Loucy (cell line): ENCODE results near the gene MYBPC2.

Experiments
- H2AFZ ChIP-seq: fragments of 200-600 bp; sonication (generic); 2 replicates; pipeline ENCODE4 v1.6.0; 2016; ENCODE audit warnings: antibody characterized with exemption, mild to moderate bottlenecking, low read length, moderate library complexity
- H3F3A ChIP-seq: fragments of 200-600 bp; 2 replicates; pipeline ENCODE4 v1.6.0; 2016; ENCODE audit warnings: antibody characterized with exemption, low read depth, mild to moderate bottlenecking
- H3K27me3 ChIP-seq: fragments of 200-600 bp; sonication (generic); 2 replicates; pipeline ENCODE4 v1.6.1; 2014; ENCODE audit warnings: low read length, mild to moderate bottlenecking; ENCODE audit not compliant: insufficient read depth, poor library complexity, severe bottlenecking
- H3K36me3 ChIP-seq: fragments of 200-600 bp; sonication (generic); 2 replicates; pipeline ENCODE4 v1.6.1; 2016; ENCODE audit warnings: low read length; ENCODE audit not compliant: insufficient read depth
- H3K4me1 ChIP-seq: fragments of 200-600 bp; sonication (generic); 2 replicates; pipeline ENCODE4 v1.5.1; 2014; ENCODE audit warnings: low read length, mild to moderate bottlenecking; ENCODE audit not compliant: insufficient read depth, poor library complexity, severe bottlenecking
- H3K4me2 ChIP-seq: fragments of 200-600 bp; sonication (generic); 2 replicates; pipeline ENCODE4 v1.6.0; 2014; ENCODE audit warnings: antibody characterized with exemption, low read length, low read depth, mild to moderate bottlenecking; ENCODE audit not compliant: poor library complexity, severe bottlenecking
- H3K4me3 ChIP-seq: fragments of 200-600 bp; sonication (generic); 2 replicates; pipeline ENCODE4 v1.5.1; 2014; ENCODE audit warnings: low read length, mild to moderate bottlenecking, mixed read lengths; ENCODE audit not compliant: poor library complexity, severe bottlenecking
- H3K79me2 ChIP-seq: fragments of 200-600 bp; sonication (generic); 2 replicates; pipeline ENCODE4 v1.6.1; 2014; ENCODE audit warnings: low read length; ENCODE audit not compliant: insufficient read depth
- H3K9ac ChIP-seq: fragments of 200-600 bp; sonication (generic); 2 replicates; pipeline ENCODE4 v1.6.0; 2014; ENCODE audit warnings: mild to moderate bottlenecking, low read depth, low read length, moderate library complexity; ENCODE audit not compliant: poor library complexity, severe bottlenecking
- H3K9me2 ChIP-seq: fragments of 200-600 bp; sonication (generic); replicated peaks from 2 replicates; pipeline ENCODE4 v1.6.1; 2016; ENCODE audit warnings: low read depth, low read length, mixed read lengths
- H3K9me3 ChIP-seq: fragments of 200-600 bp; sonication (generic); 2 replicates; pipeline ENCODE4 v1.6.1; 2014; ENCODE audit warnings: mild to moderate bottlenecking, antibody characterized with exemption, low read length, low read depth; ENCODE audit not compliant: insufficient read depth
- H4K20me1 ChIP-seq: fragments of 200-600 bp; sonication (generic); 2 replicates; pipeline ENCODE4 v1.6.0; 2014; ENCODE audit warnings: antibody characterized with exemption, low read length, mild to moderate bottlenecking; ENCODE audit not compliant: insufficient read depth, poor library complexity, severe bottlenecking
- CTCF ChIP-seq: fragments of 200-600 bp; sonication (generic); conservative IDR thresholded peaks from 2 replicates; pipeline ENCODE4 v1.5.1; 2014; ENCODE audit warnings: mild to moderate bottlenecking, antibody characterized with exemption, low read length
- EZH2phosphoT487 ChIP-seq: fragments of 200-600 bp; IDR thresholded peaks from 2 replicates; pipeline ENCODE4 v1.6.1; 2018; ENCODE audit warnings: antibody characterized with exemption, mild to moderate bottlenecking, moderate library complexity, borderline replicate concordance

The MYBPC2 gene

GRCh38 chr19:50392759-50393158 is 39.9 kb upstream of the MYBPC2 start:
- Histone ChIP-seq H2AFZ (no peak overlapping the region), H3K79me2 (peaks cover 40% of the 10 kb centered on the region; the same call in 1 of the 2 replicates), H3K4me1 (peaks cover 1% of the 10 kb centered on the region), H3K27me3 (no peaks in the 10 kb centered on the region), H3K36me3 (peaks cover 6% of the 10 kb centered on the region; the same call in 1 of the 2 replicates), H3K4me3 (no peak overlapping the region), H3K4me2 (no peak overlapping the region), H3K9me3 (no peaks in the 10 kb centered on the region), H3K9me2 (no peaks in the 10 kb centered on the region), H3K9ac (no peak overlapping the region), H4K20me1 (peaks cover 5% of the 10 kb centered on the region), H3F3A (no peaks in the 10 kb centered on the region)
- TF ChIP-seq EZH2phosphoT487 (no peak), CTCF (no peak)

GRCh38 chr19:50393589-50393988 is 39.1 kb upstream of the MYBPC2 start:
- H3K4me2 ChIP-seq, result no peak overlapping the region
- H3K27me3 ChIP-seq, result no peaks in the 10 kb centered on the region
- H3K9me3 ChIP-seq, result no peaks in the 10 kb centered on the region
- H3K4me3 ChIP-seq, result no peak overlapping the region
- H3K79me2 ChIP-seq, result peaks cover 32% of the 10 kb centered on the region; the same call in 1 of the 2 replicates
- H4K20me1 ChIP-seq, result peaks cover 5% of the 10 kb centered on the region
- H3K36me3 ChIP-seq, result peaks cover 6% of the 10 kb centered on the region; the same call in 1 of the 2 replicates
- H2AFZ ChIP-seq, result no peak overlapping the region
- no peaks in the 10 kb centered on the region for H3F3A ChIP-seq
- no peaks in the 10 kb centered on the region for H3K9me2 ChIP-seq
- TF ChIP-seq CTCF (no peak), EZH2phosphoT487 (no peak)
- H3K9ac ChIP-seq, result no peak overlapping the region
- H3K4me1 ChIP-seq, result no peaks in the 10 kb centered on the region

- Histone ChIP-seq H3K9ac (no peak overlapping the region), H3K4me3 (no peak overlapping the region), H3K27me3 (no peaks in the 10 kb centered on the region), H2AFZ (no peak overlapping the region), H3K36me3 (peaks cover 8% of the 10 kb centered on the region; the same call in 1 of the 2 replicates), H3K9me2 (no peaks in the 10 kb centered on the region), H3K9me3 (no peaks in the 10 kb centered on the region), H3K79me2 (peaks cover 28% of the 10 kb centered on the region; the same call in 1 of the 2 replicates), H4K20me1 (peaks cover 3% of the 10 kb centered on the region), H3F3A (no peaks in the 10 kb centered on the region), H3K4me2 (no peak overlapping the region), H3K4me1 (no peaks in the 10 kb centered on the region)
- no peak for TF ChIP-seq CTCF
- no peak for TF ChIP-seq EZH2phosphoT487
Measured at GRCh38 chr19:50394017-50394416, 38.7 kb upstream of the MYBPC2 start.
